Adipocyte (in vitro differentiated cells): ENCODE measurements around the gene ZFHX2.
"Not testable (repeated sequence)": the region's sequence is repeated elsewhere in the genome, so short reads cannot be mapped to it uniquely, and the experiment has no call there.

Experiments used
- DNase-seq: peaks from one replicate; pipeline ENCODE4 v3.0.0-alpha.2; 2015; ENCODE audit warnings: low read depth
- H3K27me3 ChIP-seq: replicated peaks from 2 replicates; pipeline ENCODE4 v1.7.0; 2013; ENCODE audit warnings: mild to moderate bottlenecking, low read length, moderate library complexity; ENCODE audit not compliant: control insufficient read depth, insufficient read depth
- H3K36me3 ChIP-seq: 2 replicates; pipeline ENCODE4 v1.7.0; 2013; ENCODE audit warnings: low read length, mild to moderate bottlenecking, moderate library complexity; ENCODE audit not compliant: control insufficient read depth, insufficient read depth, severe bottlenecking
- H3K4me1 ChIP-seq: 2 replicates; pipeline ENCODE4 v1.7.0; 2013; ENCODE audit warnings: mild to moderate bottlenecking, low read length, moderate library complexity; ENCODE audit not compliant: control insufficient read depth, insufficient read depth
- H3K4me3 ChIP-seq: 2 replicates; pipeline ENCODE4 v1.7.0; 2013; ENCODE audit warnings: mild to moderate bottlenecking, low read length, moderate library complexity
- H3K9ac ChIP-seq: 2 replicates; pipeline ENCODE4 v1.7.0; 2013; ENCODE audit warnings: mild to moderate bottlenecking, low read length, moderate library complexity
- H3K9me3 ChIP-seq: 2 replicates; pipeline ENCODE4 v1.7.0; 2013; ENCODE audit warnings: mild to moderate bottlenecking, low read length, moderate library complexity; ENCODE audit not compliant: control insufficient read depth

Gene ZFHX2

DNA sequence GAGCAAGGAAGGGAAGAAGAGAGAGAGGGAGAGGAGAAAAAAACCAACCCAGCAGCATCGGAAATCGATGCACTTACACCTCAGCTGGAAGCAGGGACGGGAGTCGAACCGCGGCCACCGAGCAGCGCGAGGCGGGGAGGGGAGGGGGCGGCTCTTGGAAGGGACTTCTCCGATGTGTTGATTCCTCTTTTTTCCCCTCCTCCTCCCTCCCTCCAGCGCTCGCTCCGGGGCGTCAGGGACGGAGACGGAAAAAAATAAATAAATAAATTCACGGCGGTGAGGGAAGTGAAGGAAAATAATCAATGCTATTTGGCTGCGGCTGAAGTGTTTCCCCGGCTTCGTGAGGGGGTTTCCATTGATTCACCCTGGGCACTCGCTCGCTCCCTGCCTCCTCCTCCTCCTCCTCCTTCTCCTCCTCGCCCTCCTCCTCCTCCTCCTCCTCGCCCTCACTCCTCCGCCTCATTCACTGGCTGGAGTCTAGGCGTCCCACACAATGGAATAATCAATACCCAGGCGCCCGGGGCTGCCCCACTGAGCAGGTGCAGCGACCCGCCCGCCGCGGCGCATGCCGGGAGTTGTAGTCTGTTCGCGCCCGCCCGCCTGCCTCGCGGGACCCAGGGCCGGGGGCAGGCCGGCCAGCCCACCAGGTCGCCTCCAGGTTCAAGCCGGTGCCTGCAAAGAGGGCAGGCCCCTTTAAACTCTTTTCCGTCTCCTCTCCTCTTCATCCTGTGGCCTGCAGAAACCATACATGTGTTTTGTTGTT, at the start of gene ZFHX2:
TSS of gene ZFHX2 (minus strand) at position 500 of the 763 bp plus-strand sequence. CDS start 16,440 bp downstream, outside the sequence.
- peak within 1 kb of the TSS; percentile 86 for H3K4me3 ChIP-seq
- peak; percentile 80 for DNase-seq
- H3K9me3 ChIP-seq = no peaks in the 10 kb centered on the region
- H3K4me1 ChIP-seq = peaks cover 25% of the 10 kb centered on the region
- peak within 1 kb of the TSS; percentile 83 for H3K9ac ChIP-seq
- H3K36me3 ChIP-seq = no peaks in the 10 kb centered on the region
- no peaks in the 10 kb centered on the region for H3K27me3 ChIP-seq

DNA sequence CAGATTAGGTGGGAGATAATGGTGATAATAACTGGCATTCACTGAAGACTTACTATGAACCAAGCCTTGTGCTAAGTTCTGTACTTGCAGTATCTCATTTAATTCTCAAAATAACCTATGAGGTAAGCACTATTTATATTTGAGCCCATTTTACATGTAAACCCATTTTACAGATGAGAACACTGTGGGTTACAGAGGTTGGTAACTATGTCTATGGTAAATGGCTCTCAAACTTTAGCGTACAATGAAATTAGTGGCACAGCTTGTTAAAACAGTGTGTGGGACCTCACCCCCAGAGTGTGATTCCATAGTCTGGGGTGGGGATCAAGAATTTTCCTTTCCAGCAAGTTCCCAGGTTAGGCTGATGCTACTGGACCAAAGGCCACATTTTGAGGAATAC, 49.2 kb upstream of the ZFHX2 start:
- Histone ChIP-seq H3K9me3 (peaks cover 6% of the 10 kb centered on the region), H3K9ac (no peak overlapping the region), H3K27me3 (peaks cover 11% of the 10 kb centered on the region), H3K4me3 (no peak overlapping the region), H3K4me1 (no peaks in the 10 kb centered on the region), H3K36me3 (no peaks in the 10 kb centered on the region)
- no peak for DNase-seq

DNA sequence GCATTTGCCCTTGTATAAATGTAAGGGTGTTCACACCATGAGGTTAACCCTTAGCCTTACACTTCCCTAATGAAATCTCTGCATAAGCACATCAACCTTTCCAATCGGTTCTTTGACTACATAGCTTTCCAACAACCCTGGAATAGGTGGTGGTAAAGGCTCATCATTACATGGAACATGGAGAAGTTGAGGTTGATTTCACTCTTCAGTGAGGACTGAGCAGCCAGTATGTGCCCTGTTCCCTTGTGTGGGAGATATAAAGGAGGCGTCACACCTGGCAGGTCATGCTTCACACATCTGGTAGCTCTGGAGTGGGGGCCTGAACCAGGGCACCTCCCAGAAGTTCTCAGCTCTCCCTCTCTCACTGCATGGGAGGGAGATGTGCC, 48.8 kb upstream of the ZFHX2 start:
- no peaks in the 10 kb centered on the region for H3K4me1 ChIP-seq
- DNase-seq = no peak
- no peak overlapping the region for H3K9ac ChIP-seq
- peaks cover 6% of the 10 kb centered on the region for H3K9me3 ChIP-seq
- peaks cover 11% of the 10 kb centered on the region for H3K27me3 ChIP-seq
- no peak overlapping the region for H3K4me3 ChIP-seq
- no peaks in the 10 kb centered on the region for H3K36me3 ChIP-seq

GRCh38 chr14:23594191-23594590, 42.6 kb upstream of the ZFHX2 start:
- not testable (repeated sequence) for H3K36me3 ChIP-seq, H3K27me3 ChIP-seq, H3K4me3 ChIP-seq, H3K9me3 ChIP-seq, H3K4me1 ChIP-seq, H3K9ac ChIP-seq, DNase-seq

DNA sequence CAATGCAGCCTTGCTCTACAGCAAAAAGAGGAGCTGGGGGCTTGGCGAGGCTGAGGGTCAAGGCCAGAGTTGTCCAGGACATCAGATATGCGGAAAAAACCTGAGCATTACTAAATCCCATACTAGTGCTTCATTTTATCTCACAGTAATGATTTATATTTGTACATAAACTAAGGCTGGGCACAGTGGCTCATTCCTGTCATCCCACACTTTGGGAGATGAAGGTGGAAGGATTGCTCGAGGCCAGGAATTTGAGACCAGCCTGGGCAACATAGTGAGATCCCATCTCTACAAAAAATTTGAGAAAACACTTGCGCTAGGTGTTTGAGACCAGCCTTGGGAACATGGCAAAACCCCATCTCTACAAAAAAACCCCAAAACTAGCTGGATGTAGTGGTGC, 38.6 kb upstream of the ZFHX2 start:
- no peak for DNase-seq
- no peaks in the 10 kb centered on the region for H3K36me3 ChIP-seq
- no peak overlapping the region for H3K4me3 ChIP-seq
- no peak overlapping the region for H3K9ac ChIP-seq
- H3K9me3 ChIP-seq = no peaks in the 10 kb centered on the region
- H3K4me1 ChIP-seq = peaks cover 3% of the 10 kb centered on the region
- H3K27me3 ChIP-seq = peaks cover 5% of the 10 kb centered on the region

DNA sequence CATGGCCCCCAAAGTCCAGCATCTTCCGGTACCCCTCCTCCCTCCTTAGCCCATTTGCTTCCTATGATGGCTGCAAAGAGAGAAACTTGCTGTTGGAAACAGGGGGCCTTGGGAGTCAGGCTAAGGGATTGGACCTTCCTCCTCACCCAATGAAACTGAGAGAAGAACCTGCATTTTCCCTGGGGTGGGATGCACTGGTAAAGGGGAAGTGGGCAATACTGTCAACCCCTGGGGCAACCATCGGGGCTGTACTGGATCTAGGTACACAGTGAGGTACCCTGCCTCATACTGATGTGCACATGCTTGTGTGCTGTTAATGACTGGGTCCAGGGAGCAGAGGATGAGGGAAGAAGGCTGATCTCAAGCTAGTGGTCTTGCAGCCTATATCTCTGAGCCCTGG, 38.0 kb upstream of the ZFHX2 start:
- Histone ChIP-seq H3K4me1 (peaks cover 3% of the 10 kb centered on the region), H3K9me3 (no peaks in the 10 kb centered on the region), H3K36me3 (no peaks in the 10 kb centered on the region), H3K27me3 (peaks cover 5% of the 10 kb centered on the region), H3K4me3 (no peak overlapping the region), H3K9ac (no peak overlapping the region)
- DNase-seq = no peak

- no peak overlapping the region for H3K4me3 ChIP-seq
- H3K9me3 ChIP-seq = no peaks in the 10 kb centered on the region
- H3K27me3 ChIP-seq = peaks cover 5% of the 10 kb centered on the region
- peak; percentile 85 for DNase-seq
- H3K36me3 ChIP-seq = no peaks in the 10 kb centered on the region
- H3K9ac ChIP-seq = no peak overlapping the region
- H3K4me1 ChIP-seq = peaks cover 3% of the 10 kb centered on the region
Measured at GRCh38 chr14:23588884-23589598, 37.5 kb upstream of the ZFHX2 start.

- not testable (repeated sequence) for H3K4me3 ChIP-seq, H3K9me3 ChIP-seq, H3K9ac ChIP-seq, H3K4me1 ChIP-seq, H3K36me3 ChIP-seq, DNase-seq
- H3K27me3 ChIP-seq = peaks cover 20% of the 10 kb centered on the region
Measured at GRCh38 chr14:23584527-23585203, 33.1 kb upstream of the ZFHX2 start.

DNA sequence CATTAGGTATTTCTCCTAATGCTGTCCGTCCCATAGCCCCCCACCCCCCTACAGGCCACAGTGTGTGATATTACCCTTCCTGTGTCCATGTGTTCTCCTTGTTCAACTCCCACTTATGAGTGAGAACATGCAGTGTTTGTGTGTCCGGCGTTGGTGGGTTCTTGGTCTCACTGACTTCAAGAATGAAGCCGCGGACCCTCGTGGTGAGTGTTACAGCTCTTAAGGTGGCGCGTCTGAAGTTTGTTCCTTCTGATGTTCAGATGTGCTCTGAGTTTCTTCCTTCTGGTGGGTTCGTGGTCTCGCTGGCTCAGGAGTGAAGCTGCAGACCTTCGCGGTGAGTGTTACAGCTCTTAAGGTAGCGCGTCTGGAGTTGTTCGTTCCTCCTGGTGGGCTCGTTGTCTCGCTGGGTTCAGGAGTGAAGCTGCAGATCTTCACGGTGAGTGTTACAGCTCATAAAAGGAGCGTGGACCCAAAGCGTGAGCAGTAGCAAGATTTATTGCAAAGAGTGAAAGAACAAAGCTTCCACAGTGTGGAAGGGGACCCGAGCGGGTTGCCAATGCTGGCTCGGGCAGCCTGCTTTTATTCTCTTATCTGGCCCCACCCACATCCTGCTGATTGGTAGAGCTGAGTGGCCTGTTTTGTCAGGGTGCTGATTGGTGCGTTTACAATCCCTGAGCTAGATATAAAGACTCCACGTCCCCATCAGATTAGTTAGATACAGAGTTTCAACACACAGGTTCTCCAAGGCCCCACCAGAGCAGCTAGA, 32.4 kb upstream of the ZFHX2 start:
- not testable (repeated sequence) for H3K4me3 ChIP-seq, H3K9ac ChIP-seq, H3K36me3 ChIP-seq, DNase-seq, H3K4me1 ChIP-seq, H3K9me3 ChIP-seq
- peaks cover 27% of the 10 kb centered on the region for H3K27me3 ChIP-seq

- no peak for DNase-seq
- Histone ChIP-seq H3K9ac (no peak overlapping the region), H3K27me3 (peaks cover 35% of the 10 kb centered on the region), H3K4me1 (no peaks in the 10 kb centered on the region), H3K4me3 (no peak overlapping the region), H3K9me3 (no peaks in the 10 kb centered on the region), H3K36me3 (no peaks in the 10 kb centered on the region)
Measured at GRCh38 chr14:23582906-23583760, 31.6 kb upstream of the ZFHX2 start.
